ENCODE measurements around the gene WDR64.

DNA sequence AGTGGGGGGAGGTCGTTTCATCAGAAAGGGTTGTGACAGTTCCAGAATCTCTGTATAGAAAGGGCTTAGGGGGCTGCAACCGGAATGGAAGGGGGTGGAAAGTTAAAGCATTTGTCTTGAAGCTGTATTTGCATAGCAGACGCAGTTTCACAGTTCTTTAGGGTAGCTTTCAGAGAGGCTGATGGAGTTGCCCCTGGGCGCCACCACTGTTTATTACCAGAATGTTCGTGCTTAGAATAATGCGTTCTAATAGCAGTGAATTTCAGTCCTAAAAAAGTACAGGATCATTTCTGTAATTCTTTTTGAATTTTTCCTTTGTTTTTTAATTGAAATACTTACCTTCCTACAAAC, 197.2 kb downstream of the WDR64 start:
- TF ChIP-seq, protein P1, sequence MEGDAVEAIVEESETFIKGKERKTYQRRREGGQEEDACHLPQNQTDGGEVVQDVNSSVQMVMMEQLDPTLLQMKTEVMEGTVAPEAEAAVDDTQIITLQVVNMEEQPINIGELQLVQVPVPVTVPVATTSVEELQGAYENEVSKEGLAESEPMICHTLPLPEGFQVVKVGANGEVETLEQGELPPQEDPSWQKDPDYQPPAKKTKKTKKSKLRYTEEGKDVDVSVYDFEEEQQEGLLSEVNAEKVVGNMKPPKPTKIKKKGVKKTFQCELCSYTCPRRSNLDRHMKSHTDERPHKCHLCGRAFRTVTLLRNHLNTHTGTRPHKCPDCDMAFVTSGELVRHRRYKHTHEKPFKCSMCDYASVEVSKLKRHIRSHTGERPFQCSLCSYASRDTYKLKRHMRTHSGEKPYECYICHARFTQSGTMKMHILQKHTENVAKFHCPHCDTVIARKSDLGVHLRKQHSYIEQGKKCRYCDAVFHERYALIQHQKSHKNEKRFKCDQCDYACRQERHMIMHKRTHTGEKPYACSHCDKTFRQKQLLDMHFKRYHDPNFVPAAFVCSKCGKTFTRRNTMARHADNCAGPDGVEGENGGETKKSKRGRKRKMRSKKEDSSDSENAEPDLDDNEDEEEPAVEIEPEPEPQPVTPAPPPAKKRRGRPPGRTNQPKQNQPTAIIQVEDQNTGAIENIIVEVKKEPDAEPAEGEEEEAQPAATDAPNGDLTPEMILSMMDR (conservative IDR thresholded peaks at IDR 0.05): no peak
- TF ChIP-seq EZH2 (IDR thresholded peaks at IDR 0.05; ENCODE audit: low read depth): no peak
